Suprapubic skin (tissue), 4 donors: ENCODE measurements around the gene MCC. TPM values are rescaled to one million over a fixed set of nuclear protein-coding genes. Genes with fewer than 3 reads are reported as not detected.
A peak's percentile ranks its signal among the peaks of the same experiment; 100 is the strongest.

Experiments
- DNase-seq, 2 donors: peaks; one replicate each; pipeline ENCODE4 v3.0.0-alpha.2; 2019; ENCODE audit warnings: low spot score in 2 of 2
- H3K27ac ChIP-seq: fragments of 200-600 bp; sonication (generic); one replicate; pipeline ENCODE4 v1.5.1; 2019
- H3K27me3 ChIP-seq: fragments of 200-600 bp; sonication (generic); one replicate; pipeline ENCODE4 v1.5.1; 2019
- H3K36me3 ChIP-seq: fragments of 200-600 bp; sonication (generic); one replicate; pipeline ENCODE4 v1.5.1; 2019
- H3K4me1 ChIP-seq: fragments of 200-600 bp; sonication (generic); one replicate; pipeline ENCODE4 v1.5.1; 2019
- H3K4me3 ChIP-seq: fragments of 200-600 bp; sonication (generic); one replicate; pipeline ENCODE4 v1.5.1; 2019; ENCODE audit warnings: mild to moderate bottlenecking
- H3K9me3 ChIP-seq: fragments of 200-600 bp; sonication (generic); one replicate; pipeline ENCODE4 v1.5.1; 2019
- CTCF ChIP-seq, 2 donors: fragments of 200-600 bp in 1 of 2; fragments of 450-650 bp in 1 of 2; sonication (generic) in 1 of 2; IDR thresholded peaks; one replicate each; pipeline ENCODE4 v1.5.1; 2016 to 2019; ENCODE audit warnings: antibody characterized with exemption in 2 of 2, mild to moderate bottlenecking in 1 of 2, moderate library complexity in 1 of 2
- EP300 ChIP-seq: sonication (generic); formaldehyde crosslinking; IDR thresholded peaks from one replicate; pipeline ENCODE4 v1.6.1; 2017; ENCODE audit warnings: antibody characterized with exemption
- POLR2A ChIP-seq, 2 donors: fragments of 450-650 bp; IDR thresholded peaks; one replicate each; pipeline ENCODE4 v1.6.1; 2017; ENCODE audit warnings: antibody characterized with exemption in 2 of 2, mild to moderate bottlenecking in 2 of 2, moderate library complexity in 2 of 2
- POLR2AphosphoS5 ChIP-seq, 3 donors: sonication (generic); formaldehyde crosslinking; IDR thresholded peaks; one replicate each; pipeline ENCODE4 v1.6.1; 2017; ENCODE audit warnings: antibody characterized with exemption in 3 of 3
- WGBS: methylation state at CpG from one replicate; pipeline ENCODE4 v1.1.5; 2018; 5-methylcytosine and 5-hydroxymethylcytosine counted together
- total RNA-seq, 4 donors: library from RNA; depleted of rRNA; stranded (reverse); fragments of >200 nt; gene quantifications; one replicate each; pipeline ENCODE4 v1.1.0, GENCODE V29; 2016

The MCC gene
- total RNA-seq, 4 donors from 2014 or later, result 67.7 to 105 (median 86.6) TPM

GRCh38 chr5:113343343-113343742 lies 144.9 kb downstream of the MCC start:
- 54% methylated on average over 3 of the region's 3 CpGs for WGBS
- no peak overlapping the region for H3K27ac ChIP-seq
- no peaks in the 10 kb centered on the region for H3K9me3 ChIP-seq
- no peaks in the 10 kb centered on the region for H3K27me3 ChIP-seq
- no peaks in the 10 kb centered on the region for H3K36me3 ChIP-seq
- DNase-seq, result no peak
- peaks cover 28% of the 10 kb centered on the region for H3K4me1 ChIP-seq
- TF ChIP-seq EP300, result no peak
- TF ChIP-seq POLR2A (IDR thresholded peaks at IDR 0.05), result no peak
- no peak for TF ChIP-seq POLR2AphosphoS5 (IDR thresholded peaks at IDR 0.05)
- TF ChIP-seq CTCF (IDR thresholded peaks at IDR 0.05), result no peak
- no peak overlapping the region for H3K4me3 ChIP-seq

GRCh38 chr5:113340537-113340936 lies 147.7 kb downstream of the MCC start:
- Histone ChIP-seq H3K27me3 (no peaks in the 10 kb centered on the region), H3K4me1 (peaks cover 28% of the 10 kb centered on the region), H3K4me3 (no peak overlapping the region), H3K27ac (no peak overlapping the region), H3K9me3 (no peaks in the 10 kb centered on the region), H3K36me3 (no peaks in the 10 kb centered on the region)
- no peak for DNase-seq
- WGBS, result 68% methylated on average over 7 of the region's 7 CpGs
- TF ChIP-seq POLR2AphosphoS5 (IDR thresholded peaks at IDR 0.05) (no peak), CTCF (IDR thresholded peaks at IDR 0.05) (peak in 1 of 2 donors; percentile 5)

- Histone ChIP-seq H3K4me3 (no peak overlapping the region), H3K4me1 (peaks cover 15% of the 10 kb centered on the region), H3K27ac (no peak overlapping the region), H3K27me3 (no peaks in the 10 kb centered on the region), H3K9me3 (no peaks in the 10 kb centered on the region), H3K36me3 (no peaks in the 10 kb centered on the region)
- TF ChIP-seq CTCF (IDR thresholded peaks at IDR 0.05) (no peak), EP300 (no peak)
- no peak for DNase-seq
- WGBS, result 81% methylated on average over 3 of the region's 3 CpGs
Measured at GRCh38 chr5:113338628-113339027, 149.6 kb downstream of the MCC start.

DNA sequence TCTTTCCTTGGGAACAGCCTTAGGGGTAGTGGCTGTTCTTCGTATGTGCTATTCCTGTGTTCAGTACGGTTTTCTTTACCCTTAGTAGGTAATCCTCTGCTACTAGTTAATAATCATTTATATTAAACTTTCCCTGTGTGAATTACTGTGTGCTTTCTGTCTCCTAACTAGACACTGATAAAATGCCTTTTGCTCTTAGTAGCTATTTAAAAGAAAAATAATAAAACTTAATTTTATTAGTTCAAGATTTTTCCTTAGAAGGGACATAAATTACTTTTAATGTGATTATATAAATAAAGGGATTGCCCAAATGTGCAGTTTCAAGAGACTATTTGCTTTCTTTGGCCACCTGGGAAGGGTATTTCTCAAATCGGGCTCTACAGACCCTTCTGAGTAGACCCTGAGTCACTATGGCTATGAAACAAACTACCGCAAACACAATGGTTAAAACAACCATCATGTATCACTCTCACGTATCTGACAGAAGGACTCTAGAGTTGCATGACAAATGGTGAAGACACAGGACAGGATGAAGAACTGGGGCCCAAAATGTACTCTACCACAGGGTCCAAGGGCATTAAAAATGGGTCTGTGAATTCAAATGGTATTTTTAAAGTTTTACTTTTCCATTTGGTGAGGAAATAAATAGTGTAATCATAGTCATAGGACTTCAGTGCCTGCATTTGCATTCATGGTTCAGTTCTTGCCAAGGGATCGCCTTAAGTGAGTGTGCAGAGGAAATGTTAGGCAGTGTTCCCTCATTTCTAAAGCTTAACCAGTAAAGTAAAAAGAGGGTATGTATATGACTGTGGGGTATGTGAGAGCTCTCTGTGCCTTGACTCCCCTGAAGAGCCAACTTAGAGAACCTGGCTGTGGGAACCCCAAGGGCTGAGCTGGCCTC lies 150.5 kb downstream of the MCC start:
- no peaks in the 10 kb centered on the region for H3K36me3 ChIP-seq
- H3K4me3 ChIP-seq, result no peak overlapping the region
- H3K4me1 ChIP-seq, result peaks cover 11% of the 10 kb centered on the region
- no peaks in the 10 kb centered on the region for H3K27me3 ChIP-seq
- H3K27ac ChIP-seq, result no peak overlapping the region
- no peak for DNase-seq
- 81% methylated on average over 6 of the region's 6 CpGs for WGBS
- TF ChIP-seq POLR2A (IDR thresholded peaks at IDR 0.05) (no peak), POLR2AphosphoS5 (IDR thresholded peaks at IDR 0.05) (no peak), EP300 (no peak), CTCF (IDR thresholded peaks at IDR 0.05) (no peak)
- H3K9me3 ChIP-seq, result no peaks in the 10 kb centered on the region

DNA sequence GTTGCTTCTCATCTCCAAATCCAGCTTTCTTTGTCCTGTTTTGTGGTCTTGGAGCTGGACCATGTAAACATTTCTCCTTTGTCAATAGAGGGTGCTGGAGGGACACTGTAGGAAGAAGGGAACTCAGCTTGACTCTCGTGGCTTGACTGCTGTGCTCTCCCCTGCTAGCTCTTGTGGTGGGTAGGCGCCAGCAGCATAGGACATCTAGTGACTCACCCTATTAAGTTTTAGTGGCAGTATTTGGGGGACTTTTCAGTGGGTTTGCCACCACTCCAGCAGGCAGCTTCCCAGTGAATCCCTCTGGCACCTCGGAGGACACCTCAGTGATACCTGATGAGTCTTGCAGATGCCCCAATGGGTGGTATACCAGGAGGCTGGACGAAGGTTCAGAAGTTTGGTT lies 151.3 kb downstream of the MCC start:
- 73% methylated on average over 4 of the region's 4 CpGs for WGBS
- Histone ChIP-seq H3K36me3 (no peaks in the 10 kb centered on the region), H3K27ac (no peak overlapping the region), H3K4me1 (peaks cover 11% of the 10 kb centered on the region), H3K4me3 (no peak overlapping the region), H3K27me3 (no peaks in the 10 kb centered on the region), H3K9me3 (no peaks in the 10 kb centered on the region)
- DNase-seq, result no peak
- no peak for TF ChIP-seq POLR2AphosphoS5 (IDR thresholded peaks at IDR 0.05)
- no peak for TF ChIP-seq POLR2A (IDR thresholded peaks at IDR 0.05)
- peak in 1 of 2 donors; percentile 16 for TF ChIP-seq CTCF (IDR thresholded peaks at IDR 0.05)
- TF ChIP-seq EP300, result no peak
